HFFc6 (cell line): Measurements from ENCODE around the gene CCDC8. TPM values are rescaled to one million over a fixed set of nuclear protein-coding genes. Genes with fewer than 3 reads are reported as not detected.

Experiments
- DNase-seq: peaks from one replicate; pipeline ENCODE4 v3.0.0-alpha.2; 2018
- H3K27ac Mint-ChIP-seq: 2 replicates; pipeline ENCODE4 v1.8.0; 2020; ENCODE audit warnings: mild to moderate bottlenecking, mixed read lengths
- H3K27me3 Mint-ChIP-seq: 2 replicates; pipeline ENCODE4 v1.8.0; 2021; ENCODE audit warnings: mild to moderate bottlenecking, moderate library complexity, mixed read lengths; ENCODE audit not compliant: insufficient read depth
- H3K36me3 Mint-ChIP-seq: 2 replicates; pipeline ENCODE4 v1.8.0; 2021; ENCODE audit warnings: low read depth, mixed read lengths
- H3K4me1 Mint-ChIP-seq: 2 replicates; pipeline ENCODE4 v1.8.0; 2020; ENCODE audit warnings: low read depth, mixed read lengths
- H3K4me3 Mint-ChIP-seq: 2 replicates; pipeline ENCODE4 v1.8.0; 2020; ENCODE audit warnings: mild to moderate bottlenecking, moderate library complexity, mixed read lengths
- H3K9me3 Mint-ChIP-seq: 2 replicates; pipeline ENCODE4 v1.8.0; 2020; ENCODE audit warnings: mild to moderate bottlenecking, mixed read lengths
- CTCF ChIP-seq: fragments of 200-600 bp; sonication (generic); IDR thresholded peaks from 2 replicates; pipeline ENCODE4 v1.5.0; 2021; ENCODE audit warnings: antibody characterized with exemption, mild to moderate bottlenecking
- total RNA-seq, 6 experiments: library from RNA; stranded (reverse); fragmentation: NEBNext Ultra II Directional; extraction: Animal tissue kit (Norgen Biotek cat#: 25700); gene quantifications; 2 replicates in 1 of 6; 3 replicates in 5 of 6; pipeline ENCODE4 v1.2.3, GENCODE V29; 2021

Gene CCDC8
- total RNA-seq, 6 experiments from 2014 or later, result 6.3 to 10.6 (median 10.2) TPM

GRCh38 chr19:46393456-46394401 is 19.6 kb downstream of the CCDC8 start:
- TF ChIP-seq CTCF, result no peak
- Mint-ChIP-seq H3K9me3 (peaks cover 9% of the 10 kb centered on the region), H3K27ac (no peak overlapping the region), H3K4me1 (peaks cover 40% of the 10 kb centered on the region), H3K27me3 (peaks cover 7% of the 10 kb centered on the region), H3K4me3 (no peak overlapping the region), H3K36me3 (peaks cover 19% of the 10 kb centered on the region)
- no peak for DNase-seq

- Mint-ChIP-seq H3K9me3 (peaks cover 14% of the 10 kb centered on the region), H3K4me1 (peaks cover 40% of the 10 kb centered on the region), H3K4me3 (peak overlapping the region; percentile 33), H3K36me3 (peaks cover 28% of the 10 kb centered on the region), H3K27ac (peak overlapping the region; percentile 72), H3K27me3 (peaks cover 7% of the 10 kb centered on the region)
- DNase-seq, result no peak
- no peak for TF ChIP-seq CTCF
Measured at GRCh38 chr19:46392837-46393236, 20.5 kb downstream of the CCDC8 start.

GRCh38 chr19:46392252-46392801 is 21.0 kb downstream of the CCDC8 start:
- Mint-ChIP-seq H3K9me3 (peaks cover 14% of the 10 kb centered on the region), H3K27ac (peak overlapping the region; percentile 72), H3K4me1 (peaks cover 40% of the 10 kb centered on the region), H3K36me3 (peaks cover 33% of the 10 kb centered on the region), H3K27me3 (peaks cover 7% of the 10 kb centered on the region), H3K4me3 (peak overlapping the region; percentile 33)
- no peak for TF ChIP-seq CTCF
- DNase-seq, result no peak

GRCh38 chr19:46391296-46392251 is 21.8 kb downstream of the CCDC8 start:
- Mint-ChIP-seq H3K36me3 (peaks cover 40% of the 10 kb centered on the region), H3K9me3 (peaks cover 14% of the 10 kb centered on the region), H3K4me1 (peaks cover 40% of the 10 kb centered on the region), H3K27ac (no peak overlapping the region), H3K27me3 (peaks cover 7% of the 10 kb centered on the region), H3K4me3 (no peak overlapping the region)
- no peak for DNase-seq
- no peak for TF ChIP-seq CTCF

- Mint-ChIP-seq H3K4me1 (peaks cover 38% of the 10 kb centered on the region), H3K4me3 (no peak overlapping the region), H3K27me3 (peaks cover 7% of the 10 kb centered on the region), H3K27ac (no peak overlapping the region), H3K36me3 (peaks cover 40% of the 10 kb centered on the region), H3K9me3 (peaks cover 14% of the 10 kb centered on the region)
- DNase-seq, result no peak
- no peak for TF ChIP-seq CTCF
Measured at GRCh38 chr19:46390866-46391265, 22.5 kb downstream of the CCDC8 start.
